ENCODE measurements around the gene MUL1.
A peak's percentile ranks its signal among the peaks of the same experiment; 100 is the strongest.
"Not testable (repeated sequence)": the region's sequence is repeated elsewhere in the genome, so short reads cannot be mapped to it uniquely, and the experiment has no call there.

The MUL1 gene

GRCh38 chr1:20511518-20512428, 3.8 kb upstream of the MUL1 start:
- no peak for DNase-seq

- no peak for DNase-seq
Measured at GRCh38 chr1:20508411-20508771, 440 bp upstream of the MUL1 start.

- no peak for DNase-seq
Measured at GRCh38 chr1:20507248-20507563, 745 bp downstream of the MUL1 start.

- no peak for DNase-seq
Measured at GRCh38 chr1:20505488-20505887, 2.5 kb downstream of the MUL1 start.

GRCh38 chr1:20500716-20501115, 7.2 kb downstream of the MUL1 start:
- no peak for DNase-seq

GRCh38 chr1:20499718-20500117, 8.2 kb downstream of the MUL1 start:
- DNase-seq: no peak

- no peak for DNase-seq
Measured at GRCh38 chr1:20499105-20499504, 8.8 kb downstream of the MUL1 start.

GRCh38 chr1:20498116-20498515, 9.8 kb downstream of the MUL1 start:
- no peak for DNase-seq

- DNase-seq: no peak
Measured at GRCh38 chr1:20497506-20497905, 10.4 kb downstream of the MUL1 start.

GRCh38 chr1:20496725-20497383, 11.1 kb downstream of the MUL1 start:
- not testable (repeated sequence) for DNase-seq

GRCh38 chr1:20496241-20496661, 11.7 kb downstream of the MUL1 start:
- no peak for DNase-seq

GRCh38 chr1:20495661-20496060, 12.3 kb downstream of the MUL1 start:
- no peak for DNase-seq

- no peak for DNase-seq
Measured at GRCh38 chr1:20494609-20495311, 13.2 kb downstream of the MUL1 start.

- no peak for DNase-seq
Measured at GRCh38 chr1:20493839-20494608, 13.9 kb downstream of the MUL1 start.

GRCh38 chr1:20493309-20493708, 14.6 kb downstream of the MUL1 start:
- no peak for DNase-seq

GRCh38 chr1:20492751-20493150, 15.2 kb downstream of the MUL1 start:
- DNase-seq: no peak

- DNase-seq: no peak
Measured at GRCh38 chr1:20491866-20492265, 16.1 kb downstream of the MUL1 start.

GRCh38 chr1:20491178-20491577, 16.8 kb downstream of the MUL1 start:
- DNase-seq: no peak

GRCh38 chr1:20487236-20487590, 20.7 kb downstream of the MUL1 start:
- DNase-seq: no peak

GRCh38 chr1:20486457-20487235, 21.3 kb downstream of the MUL1 start:
- no peak for DNase-seq

GRCh38 chr1:20485527-20486456, 22.2 kb downstream of the MUL1 start, which contains the start of gene CAMK2N1:
Gene CAMK2N1, minus strand, starts transcription at chr1:20486210. Its CDS starts 831 bp downstream, at chr1:20485379.
- peak; percentile 56 for DNase-seq
